K562 (cell line): ENCODE measurements around the gene DHX8.

ENCODE experiments used
- CEBPG ChIP-seq, 3 experiments: fragments of 200-800 bp in 1 of 3; sonication (Bioruptor generic) in 1 of 3; sonication (generic) in 1 of 3; formaldehyde crosslinking in 1 of 3; IDR thresholded peaks in 2 of 3; conservative IDR thresholded peaks in 1 of 3; 2 replicates each; pipeline versions ENCODE4 v1.6.1 to v1.8.0; 2016 to 2022; ENCODE audit warnings: missing compliant biosample characterization in 2 of 3, missing genetic modification characterization in 2 of 3, mild to moderate bottlenecking in 1 of 3, missing genetic modification reagents in 1 of 3
- CTCF ChIP-seq, 3 experiments: IDR thresholded peaks in 2 of 3; conservative IDR thresholded peaks in 1 of 3; 2 replicates each; pipeline ENCODE4 v1.5.1; 2011 to 2012; ENCODE audit warnings: low read length in 3 of 3, mild to moderate bottlenecking in 3 of 3, control low read depth in 2 of 3, improper control_type of control experiment in 1 of 3, inconsistent platforms in 1 of 3, low read depth in 1 of 3, mixed read lengths in 1 of 3, moderate library complexity in 1 of 3; ENCODE audit not compliant: insufficient read depth in 2 of 3
- ELF4 ChIP-seq: fragments of 450-650 bp; formaldehyde crosslinking; IDR thresholded peaks from 2 replicates; pipeline ENCODE4 v1.4.0; 2022; ENCODE audit warnings: missing genetic modification characterization
- EP300 ChIP-seq: IDR thresholded peaks from 2 replicates; pipeline ENCODE4 v1.6.1; 2012; ENCODE audit warnings: low read length, improper control_type of control experiment
- MBD2 ChIP-seq: sonication (generic); IDR thresholded peaks from 2 replicates; pipeline ENCODE4 v1.6.1; 2016; ENCODE audit warnings: low read depth, borderline replicate concordance
- POLR2A ChIP-seq: fragments of 450-650 bp; conservative IDR thresholded peaks from 2 replicates; pipeline ENCODE4 v1.6.1; 2016
- POLR2AphosphoS5 ChIP-seq: IDR thresholded peaks from 2 replicates; pipeline ENCODE4 v1.6.1; 2011; ENCODE audit warnings: mild to moderate bottlenecking, low read depth, low read length, moderate library complexity; ENCODE audit not compliant: control insufficient read depth, insufficient read depth
- POU5F1 ChIP-seq: fragments of 150-350 bp; IDR thresholded peaks from 2 replicates; pipeline ENCODE4 v1.6.1; 2014; ENCODE audit warnings: borderline replicate concordance, low read length, low read depth, mild to moderate bottlenecking; ENCODE audit not compliant: partially characterized antibody
- PRPF4 ChIP-seq: fragments of 200-400 bp; formaldehyde crosslinking; IDR thresholded peaks from one replicate; pipeline ENCODE4 v1.6.1; 2017; ENCODE audit warnings: low read length, low read depth, mild to moderate bottlenecking; ENCODE audit not compliant: insufficient read depth, poor library complexity, severe bottlenecking
- RCOR1 ChIP-seq, 2 experiments: IDR thresholded peaks; 2 replicates each; pipeline ENCODE4 v1.6.1; 2012; ENCODE audit warnings: low read depth in 2 of 2, low read length in 2 of 2, borderline replicate concordance in 1 of 2, improper control_type of control experiment in 1 of 2
- YY1 ChIP-seq, 3 experiments: IDR thresholded peaks; 2 replicates each; pipeline ENCODE4 v1.6.1; 2011; ENCODE audit warnings: low read length in 2 of 3, mild to moderate bottlenecking in 2 of 3, moderate library complexity in 2 of 3, borderline replicate concordance in 1 of 3, control low read depth in 1 of 3, low read depth in 1 of 3; ENCODE audit not compliant: insufficient read depth in 3 of 3, insufficient replicate concordance in 2 of 3, control insufficient read depth in 1 of 3, insufficient read length in 1 of 3; ENCODE audit errors: extremely low read depth in 1 of 3

GRCh38 chr17:43464046-43464445 lies 19.7 kb upstream of the DHX8 start:
- no peak for TF ChIP-seq RCOR1 (IDR thresholded peaks at IDR 0.05; ENCODE audit: borderline replicate concordance in 1 of 2, low read depth in 2 of 2, low read length in 2 of 2)
- no peak for TF ChIP-seq ELF4 (CRISPR knock-in tag)
- no peak for TF ChIP-seq CTCF (IDR thresholded peaks at IDR 0.05 in 2 of 3, conservative IDR thresholded peaks at IDR 0.05 in 1 of 3; ENCODE audit: insufficient read depth in 2 of 3, low read depth in 1 of 3, low read length in 3 of 3)
- TF ChIP-seq POU5F1, result no peak
- TF ChIP-seq POLR2A, result no peak
- no peak for TF ChIP-seq CEBPG (CRISPR knock-in tag; IDR thresholded peaks at IDR 0.05)
- no peak for TF ChIP-seq CEBPG (tag; conservative IDR thresholded peaks at IDR 0.05 in 1 of 2, IDR thresholded peaks at IDR 0.05 in 1 of 2)
- no peak for TF ChIP-seq MBD2
- TF ChIP-seq YY1 (IDR thresholded peaks at IDR 0.05; ENCODE audit: borderline replicate concordance in 1 of 3, control insufficient read depth in 1 of 3, extremely low read depth in 1 of 3, insufficient read depth in 3 of 3, insufficient read length in 1 of 3, insufficient replicate concordance in 2 of 3, low read depth in 1 of 3, low read length in 2 of 3), result no peak
- TF ChIP-seq EP300, result no peak
- TF ChIP-seq POLR2AphosphoS5, result no peak
- no peak for TF ChIP-seq PRPF4
